RWPE2 (cell line): ENCODE measurements around the gene DNAJC17.

Experiments
- ATAC-seq: fragments of 200-7000 bp; cut with Tn5 transposase; 3 replicates; pipeline ENCODE4 v1.9.1; 2021; ENCODE audit warnings: low read depth
- DNase-seq: peaks from one replicate; pipeline ENCODE4 v3.0.0-alpha.2; 2020; ENCODE audit warnings: low spot score
- H3K27ac ChIP-seq: fragments of 450-650 bp; 2 replicates; pipeline ENCODE4 v1.5.1; 2017; ENCODE audit warnings: mild to moderate bottlenecking; ENCODE audit not compliant: poor library complexity, severe bottlenecking
- H3K27me3 ChIP-seq: fragments of 250-450 bp; sonication (Bioruptor Pico); 2 replicates; pipeline ENCODE4 v1.5.1; 2021; ENCODE audit warnings: mild to moderate bottlenecking, moderate library complexity; ENCODE audit not compliant: insufficient read depth, poor library complexity, severe bottlenecking
- H3K36me3 ChIP-seq: fragments of 250-450 bp; sonication (Bioruptor Pico); 2 replicates; pipeline ENCODE4 v1.5.1; 2020; ENCODE audit warnings: low read depth, mild to moderate bottlenecking, moderate library complexity
- H3K4me1 ChIP-seq: fragments of 250-450 bp; sonication (Bioruptor Pico); 2 replicates; pipeline ENCODE4 v1.5.1; 2021; ENCODE audit warnings: mild to moderate bottlenecking, moderate library complexity; ENCODE audit not compliant: insufficient read depth, poor library complexity, severe bottlenecking
- H3K4me3 ChIP-seq: fragments of 250-450 bp; sonication (Bioruptor Pico); 2 replicates; pipeline ENCODE4 v1.5.1; 2021; ENCODE audit warnings: mild to moderate bottlenecking, moderate library complexity; ENCODE audit not compliant: severe bottlenecking
- H3K9me3 ChIP-seq: fragments of 250-450 bp; sonication (Bioruptor Pico); 2 replicates; pipeline ENCODE4 v1.5.1; 2021; ENCODE audit warnings: mild to moderate bottlenecking, moderate library complexity; ENCODE audit not compliant: severe bottlenecking
- TF ChIP-seq, protein P1 (sequence below): fragments of 450-650 bp; IDR thresholded peaks from one replicate; pipeline ENCODE4 v1.5.1; 2017; ENCODE audit warnings: mild to moderate bottlenecking, moderate library complexity; ENCODE audit not compliant: poor library complexity, severe bottlenecking

DNAJC17 gene

DNA sequence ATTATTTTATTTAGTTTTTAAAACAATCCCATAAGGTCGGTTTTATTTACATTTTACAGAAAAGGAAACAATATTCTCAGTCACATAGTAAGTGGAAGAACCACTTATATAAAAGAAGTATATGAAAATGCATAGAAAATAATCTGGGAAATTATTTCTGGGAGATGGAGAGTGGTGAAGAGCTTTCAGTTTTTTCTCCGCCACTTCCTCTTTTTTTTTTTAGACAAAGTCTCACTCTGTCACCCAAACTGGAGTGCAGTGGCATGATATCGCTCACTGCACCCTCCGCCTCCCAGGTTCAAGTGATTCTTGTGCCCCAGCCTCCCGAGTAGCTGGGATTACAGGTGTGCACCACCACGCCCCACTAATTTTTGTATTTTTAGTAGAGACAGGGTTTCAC lies 91.1 kb downstream of the DNAJC17 start:
- no peaks in the 10 kb centered on the region for H3K27me3 ChIP-seq
- no peak overlapping the region for H3K4me3 ChIP-seq
- ATAC-seq (no peak), DNase-seq (no peak)
- no peaks in the 10 kb centered on the region for H3K9me3 ChIP-seq
- H3K4me1 ChIP-seq: no peaks in the 10 kb centered on the region
- TF ChIP-seq, protein P1, sequence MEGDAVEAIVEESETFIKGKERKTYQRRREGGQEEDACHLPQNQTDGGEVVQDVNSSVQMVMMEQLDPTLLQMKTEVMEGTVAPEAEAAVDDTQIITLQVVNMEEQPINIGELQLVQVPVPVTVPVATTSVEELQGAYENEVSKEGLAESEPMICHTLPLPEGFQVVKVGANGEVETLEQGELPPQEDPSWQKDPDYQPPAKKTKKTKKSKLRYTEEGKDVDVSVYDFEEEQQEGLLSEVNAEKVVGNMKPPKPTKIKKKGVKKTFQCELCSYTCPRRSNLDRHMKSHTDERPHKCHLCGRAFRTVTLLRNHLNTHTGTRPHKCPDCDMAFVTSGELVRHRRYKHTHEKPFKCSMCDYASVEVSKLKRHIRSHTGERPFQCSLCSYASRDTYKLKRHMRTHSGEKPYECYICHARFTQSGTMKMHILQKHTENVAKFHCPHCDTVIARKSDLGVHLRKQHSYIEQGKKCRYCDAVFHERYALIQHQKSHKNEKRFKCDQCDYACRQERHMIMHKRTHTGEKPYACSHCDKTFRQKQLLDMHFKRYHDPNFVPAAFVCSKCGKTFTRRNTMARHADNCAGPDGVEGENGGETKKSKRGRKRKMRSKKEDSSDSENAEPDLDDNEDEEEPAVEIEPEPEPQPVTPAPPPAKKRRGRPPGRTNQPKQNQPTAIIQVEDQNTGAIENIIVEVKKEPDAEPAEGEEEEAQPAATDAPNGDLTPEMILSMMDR: no peak
- peaks cover 85% of the 10 kb centered on the region for H3K36me3 ChIP-seq
- H3K27ac ChIP-seq: no peak overlapping the region
